ENCODE data around the gene PPM1B.

The PPM1B gene

DNA sequence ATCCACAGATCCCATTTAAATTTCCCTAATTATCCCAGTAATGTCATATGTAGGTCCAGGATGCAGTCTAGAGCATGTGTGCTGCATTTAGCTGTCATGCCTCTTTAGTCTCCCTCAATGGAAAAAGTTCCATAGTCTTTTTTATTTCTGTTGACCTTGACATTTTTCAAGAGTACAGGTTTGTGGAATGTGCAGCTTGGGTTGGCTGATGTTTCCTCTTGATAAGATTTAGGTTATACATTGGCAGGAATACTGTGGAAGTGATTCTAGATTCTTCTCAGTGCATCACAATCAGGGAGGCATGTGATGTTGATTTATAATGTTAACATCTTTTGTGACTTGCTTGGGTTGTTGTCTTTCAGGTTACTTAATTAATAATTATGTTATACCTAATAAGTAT lies 42.5 kb downstream of the PPM1B start:
- no peak overlapping the region for H3K18ac ChIP-seq (ENCODE audit: low read length)
- H3K14ac ChIP-seq (ENCODE audit: low read length) = no peak overlapping the region
- H3K27me3 ChIP-seq (ENCODE audit: insufficient read depth, low read length) = no peaks in the 10 kb centered on the region
- no peaks in the 10 kb centered on the region for H3K79me1 ChIP-seq (ENCODE audit: low read length)
- H2BK5ac ChIP-seq (ENCODE audit: low read depth, low read length, poor library complexity) = no peak overlapping the region
- no peak overlapping the region for H2AK5ac ChIP-seq (ENCODE audit: low read length)
- H4K12ac ChIP-seq (ENCODE audit: low read depth, low read length) = no peak overlapping the region
- H4K91ac ChIP-seq (ENCODE audit: low read depth, low read length) = no peak overlapping the region
- H2BK120ac ChIP-seq (ENCODE audit: insufficient read depth, low read length, poor library complexity) = no peak overlapping the region
- no peak overlapping the region for H3K4ac ChIP-seq (ENCODE audit: low read depth, low read length)
- no peak overlapping the region for H3K9ac ChIP-seq (ENCODE audit: low read length)
- no peak overlapping the region for H2BK12ac ChIP-seq (ENCODE audit: low read length)
- no peaks in the 10 kb centered on the region for H3K4me1 ChIP-seq (ENCODE audit: control insufficient read depth in 1 of 2, insufficient read depth in 2 of 2, low read length in 2 of 2)
- H3K23ac ChIP-seq (ENCODE audit: low read length) = no peak overlapping the region
- no peak overlapping the region for H2AFZ ChIP-seq (ENCODE audit: insufficient read depth, low read length, poor library complexity)
- no peak overlapping the region for H3K4me3 ChIP-seq (ENCODE audit: low read depth, low read length)
- H4K8ac ChIP-seq (ENCODE audit: low read depth, low read length) = no peak overlapping the region
- DNase-seq = no peak
- peaks cover 2% of the 10 kb centered on the region for H3K79me2 ChIP-seq (ENCODE audit: control insufficient read depth, insufficient read depth, low read length, poor library complexity)
- peaks cover 8 to 9% of the 10 kb centered on the region in 2 experiments for H3K36me3 ChIP-seq (ENCODE audit: control insufficient read depth in 1 of 2, insufficient read depth in 2 of 2, low read length in 2 of 2)
- H3K4me2 ChIP-seq (ENCODE audit: low read length) = no peak overlapping the region
- H3K9me3 ChIP-seq (ENCODE audit: insufficient read depth, low read depth, low read length) = no peaks in the 10 kb centered on the region
- H3K27ac ChIP-seq (ENCODE audit: low read depth, low read length) = no peak overlapping the region

DNA sequence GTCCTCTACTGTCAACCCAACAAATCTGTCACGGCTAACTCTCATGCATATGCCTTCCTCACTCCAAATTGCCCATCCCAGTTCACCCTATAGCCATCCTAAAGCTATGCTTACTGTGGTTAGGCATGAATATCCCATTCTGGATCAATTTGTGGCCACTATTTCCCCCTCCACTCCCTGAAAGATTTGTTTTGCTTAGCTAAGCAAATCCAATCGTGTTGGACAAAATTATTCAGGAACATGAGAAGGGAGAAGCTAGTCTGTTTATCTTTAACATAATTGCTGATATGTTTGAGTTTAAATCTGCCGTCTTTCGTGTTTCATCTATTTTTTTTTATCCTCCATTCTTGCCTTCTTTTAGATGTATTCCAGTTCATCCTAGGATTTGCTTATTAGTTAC lies 43.6 kb downstream of the PPM1B start:
- Histone ChIP-seq H3K27me3 (ENCODE audit: insufficient read depth, low read length) (no peaks in the 10 kb centered on the region), H3K4ac (ENCODE audit: low read depth, low read length) (no peak overlapping the region), H3K18ac (ENCODE audit: low read length) (no peak overlapping the region), H3K4me2 (ENCODE audit: low read length) (no peak overlapping the region), H3K79me2 (ENCODE audit: control insufficient read depth, insufficient read depth, low read length, poor library complexity) (peaks cover 2% of the 10 kb centered on the region), H2BK120ac (ENCODE audit: insufficient read depth, low read length, poor library complexity) (no peak overlapping the region), H4K8ac (ENCODE audit: low read depth, low read length) (no peak overlapping the region), H3K23ac (ENCODE audit: low read length) (no peak overlapping the region), H3K79me1 (ENCODE audit: low read length) (no peaks in the 10 kb centered on the region), H2AK5ac (ENCODE audit: low read length) (no peak overlapping the region), H3K4me1 (ENCODE audit: control insufficient read depth in 1 of 2, insufficient read depth in 2 of 2, low read length in 2 of 2) (no peaks in the 10 kb centered on the region), H2AFZ (ENCODE audit: insufficient read depth, low read length, poor library complexity) (no peak overlapping the region), H4K12ac (ENCODE audit: low read depth, low read length) (no peak overlapping the region), H3K36me3 (ENCODE audit: control insufficient read depth in 1 of 2, insufficient read depth in 2 of 2, low read length in 2 of 2) (peaks cover 8 to 9% of the 10 kb centered on the region in 2 experiments), H3K27ac (ENCODE audit: low read depth, low read length) (no peak overlapping the region), H4K91ac (ENCODE audit: low read depth, low read length) (no peak overlapping the region), H2BK12ac (ENCODE audit: low read length) (no peak overlapping the region), H3K9ac (ENCODE audit: low read length) (no peak overlapping the region), H3K4me3 (ENCODE audit: low read depth, low read length) (no peak overlapping the region), H3K14ac (ENCODE audit: low read length) (no peak overlapping the region), H3K9me3 (ENCODE audit: insufficient read depth, low read depth, low read length) (no peaks in the 10 kb centered on the region), H2BK5ac (ENCODE audit: low read depth, low read length, poor library complexity) (no peak overlapping the region)
- WGBS (ENCODE audit: extremely low coverage, insufficient coverage, insufficient read length) = no CpG with 5 or more reads among the region's 4 CpGs
- DNase-seq = no peak

DNA sequence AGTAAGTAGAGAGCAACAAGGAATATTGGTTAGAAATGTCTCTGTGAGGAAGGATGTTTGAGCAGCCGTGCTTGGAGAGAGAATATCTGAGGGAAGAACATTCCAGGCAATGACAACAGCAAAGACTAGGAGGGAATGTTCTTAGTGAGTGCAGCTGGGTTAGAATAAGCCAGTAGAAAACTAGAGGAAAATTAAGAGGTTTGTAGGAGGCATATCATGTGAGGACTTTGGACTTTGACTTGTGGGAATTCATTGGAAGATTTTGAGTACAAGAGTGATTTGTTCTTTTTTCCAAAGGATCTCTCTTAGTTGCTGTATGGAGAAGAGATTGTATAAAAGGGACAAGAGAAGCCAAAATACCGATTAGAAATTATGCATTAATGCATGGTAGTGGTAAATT lies 47.2 kb downstream of the PPM1B start:
- Histone ChIP-seq H3K27ac (ENCODE audit: low read depth, low read length) (no peak overlapping the region), H2AK5ac (ENCODE audit: low read length) (no peak overlapping the region), H2AFZ (ENCODE audit: insufficient read depth, low read length, poor library complexity) (no peak overlapping the region), H3K36me3 (ENCODE audit: control insufficient read depth in 1 of 2, insufficient read depth in 2 of 2, low read length in 2 of 2) (peaks cover 0 to 8% of the 10 kb centered on the region in 2 experiments), H3K14ac (ENCODE audit: low read length) (no peak overlapping the region), H3K9ac (ENCODE audit: low read length) (no peak overlapping the region), H4K12ac (ENCODE audit: low read depth, low read length) (no peak overlapping the region), H3K4me3 (ENCODE audit: low read depth, low read length) (no peak overlapping the region), H3K4me1 (ENCODE audit: control insufficient read depth in 1 of 2, insufficient read depth in 2 of 2, low read length in 2 of 2) (no peaks in the 10 kb centered on the region), H2BK120ac (ENCODE audit: insufficient read depth, low read length, poor library complexity) (no peak overlapping the region), H3K4ac (ENCODE audit: low read depth, low read length) (no peak overlapping the region), H2BK5ac (ENCODE audit: low read depth, low read length, poor library complexity) (no peak overlapping the region), H3K9me3 (ENCODE audit: insufficient read depth, low read depth, low read length) (no peaks in the 10 kb centered on the region), H3K4me2 (ENCODE audit: low read length) (no peak overlapping the region), H3K27me3 (ENCODE audit: insufficient read depth, low read length) (no peaks in the 10 kb centered on the region), H4K8ac (ENCODE audit: low read depth, low read length) (no peak overlapping the region), H2BK12ac (ENCODE audit: low read length) (no peak overlapping the region), H4K91ac (ENCODE audit: low read depth, low read length) (no peak overlapping the region), H3K79me2 (ENCODE audit: control insufficient read depth, insufficient read depth, low read length, poor library complexity) (no peaks in the 10 kb centered on the region), H3K18ac (ENCODE audit: low read length) (no peak overlapping the region), H3K79me1 (ENCODE audit: low read length) (no peaks in the 10 kb centered on the region), H3K23ac (ENCODE audit: low read length) (no peak overlapping the region)
- DNase-seq = no peak
- no CpG with 5 or more reads among the region's 2 CpGs for WGBS (ENCODE audit: extremely low coverage, insufficient coverage, insufficient read length)

DNA sequence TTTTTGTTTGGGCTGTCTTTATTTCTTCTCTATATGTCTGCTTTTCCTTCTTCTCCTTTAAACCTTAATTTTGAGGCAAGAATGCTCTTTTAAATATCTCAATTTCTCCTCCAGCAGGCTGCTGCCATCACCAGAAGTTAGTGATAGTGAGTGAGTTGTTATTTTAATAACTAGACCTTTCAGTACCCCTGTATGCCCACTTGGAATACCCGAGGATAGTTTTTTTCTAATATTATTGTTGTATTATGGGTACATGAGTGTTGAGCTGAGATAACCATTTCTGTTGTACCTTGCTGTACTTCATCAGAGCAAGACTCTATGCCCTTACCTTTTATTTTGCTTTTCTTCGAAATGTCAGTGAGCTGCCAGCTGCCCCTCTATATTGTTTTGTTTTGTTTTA lies 50.1 kb downstream of the PPM1B start:
- no peaks in the 10 kb centered on the region for H3K4me1 ChIP-seq (ENCODE audit: control insufficient read depth in 1 of 2, insufficient read depth in 2 of 2, low read length in 2 of 2)
- H3K36me3 ChIP-seq (ENCODE audit: control insufficient read depth in 1 of 2, insufficient read depth in 2 of 2, low read length in 2 of 2) = peaks cover 2 to 9% of the 10 kb centered on the region in 2 experiments
- H4K8ac ChIP-seq (ENCODE audit: low read depth, low read length) = no peak overlapping the region
- no peaks in the 10 kb centered on the region for H3K27me3 ChIP-seq (ENCODE audit: insufficient read depth, low read length)
- no peak overlapping the region for H3K4ac ChIP-seq (ENCODE audit: low read depth, low read length)
- no peak overlapping the region for H3K18ac ChIP-seq (ENCODE audit: low read length)
- H4K91ac ChIP-seq (ENCODE audit: low read depth, low read length) = no peak overlapping the region
- no peak overlapping the region for H3K9ac ChIP-seq (ENCODE audit: low read length)
- no peak overlapping the region for H3K4me3 ChIP-seq (ENCODE audit: low read depth, low read length)
- H3K79me2 ChIP-seq (ENCODE audit: control insufficient read depth, insufficient read depth, low read length, poor library complexity) = no peaks in the 10 kb centered on the region
- no peak overlapping the region for H3K27ac ChIP-seq (ENCODE audit: low read depth, low read length)
- H3K79me1 ChIP-seq (ENCODE audit: low read length) = no peaks in the 10 kb centered on the region
- no peak overlapping the region for H2BK120ac ChIP-seq (ENCODE audit: insufficient read depth, low read length, poor library complexity)
- no CpG with 5 or more reads among the region's 2 CpGs for WGBS (ENCODE audit: extremely low coverage, insufficient coverage, insufficient read length)
- no peak overlapping the region for H2AFZ ChIP-seq (ENCODE audit: insufficient read depth, low read length, poor library complexity)
- H3K4me2 ChIP-seq (ENCODE audit: low read length) = no peak overlapping the region
- H3K9me3 ChIP-seq (ENCODE audit: insufficient read depth, low read depth, low read length) = no peaks in the 10 kb centered on the region
- H2BK12ac ChIP-seq (ENCODE audit: low read length) = no peak overlapping the region
- no peak overlapping the region for H3K23ac ChIP-seq (ENCODE audit: low read length)
- H2BK5ac ChIP-seq (ENCODE audit: low read depth, low read length, poor library complexity) = no peak overlapping the region
- H3K14ac ChIP-seq (ENCODE audit: low read length) = no peak overlapping the region
- H4K12ac ChIP-seq (ENCODE audit: low read depth, low read length) = no peak overlapping the region
- H2AK5ac ChIP-seq (ENCODE audit: low read length) = no peak overlapping the region
- no peak for DNase-seq

Measured in trophoblast cell (in vitro differentiated cells and primary cell).